Heart left ventricle (tissue), 13 donors: ENCODE results near the gene PRKAA1.

ENCODE experiments used
- CTCF ChIP-seq, 12 donors: fragments of 200-600 bp; sonication (generic) in 4 of 12; IDR thresholded peaks; one replicate each; pipeline versions ENCODE4 v1.5.0 to v1.8.0; 2018 to 2022; ENCODE audit warnings: antibody characterized with exemption in 12 of 12, mild to moderate bottlenecking in 5 of 12
- POLR2A ChIP-seq, 2 donors: fragments of 450-650 bp; IDR thresholded peaks; one replicate each; pipeline ENCODE4 v1.6.1; 2017; ENCODE audit warnings: antibody characterized with exemption in 2 of 2, mild to moderate bottlenecking in 2 of 2, moderate library complexity in 2 of 2
- donor health status: ischemic (EF 13 %, LVEDD 7.1; RV severe dilation, severe dysfunction).
- donor health status: DM: no; HTN: yes; CAD: no.
- donor health status: DM: no; HTN: no; CAD: no.
- donor health status: ischemic (EF 25% LVEDD 6.9; RV normal size, moderate dysfunction).
- donor health status: ischemic (EF 25% LVEDD 5.7; RV mildly dilated, moderate dysfunction).
- donor health status: ischemic (EF 35%, LVEDD 5.7; RV mildly dilated, moderate dysfunction).
- donor health status: nonischemic (EF 11% LVEDD 7.7; RV severe dilation, severe dysfunction).
- donor health status: DM: yes; HTN: yes; CAD: no.
- donor health status: PGD.
- donor health status: ischemic (EF 29% LVEDD 5.4; RV normal size, mild dysfunction).
- donor health status: nonischemic (EF 23%, LVEDD 6.1; RV moderate dilation, normal function).

- TF ChIP-seq CTCF (IDR thresholded peaks at IDR 0.05), result no peak
- TF ChIP-seq POLR2A (IDR thresholded peaks at IDR 0.05), result no peak
Measured at GRCh38 chr5:40797273-40798011, 732 bp downstream of the PRKAA1 start.
